SH-SY5Y (cell line): Measurements from ENCODE around the gene ZNF598.

Experiments used
- GATA2 ChIP-seq: IDR thresholded peaks from 2 replicates; pipeline ENCODE4 v1.6.1; 2011; ENCODE audit warnings: mild to moderate bottlenecking, low read depth, low read length
- GATA3 ChIP-seq: IDR thresholded peaks from 2 replicates; pipeline ENCODE4 v1.6.1; 2011; ENCODE audit warnings: low read depth, mild to moderate bottlenecking, low read length, moderate library complexity

DNA sequence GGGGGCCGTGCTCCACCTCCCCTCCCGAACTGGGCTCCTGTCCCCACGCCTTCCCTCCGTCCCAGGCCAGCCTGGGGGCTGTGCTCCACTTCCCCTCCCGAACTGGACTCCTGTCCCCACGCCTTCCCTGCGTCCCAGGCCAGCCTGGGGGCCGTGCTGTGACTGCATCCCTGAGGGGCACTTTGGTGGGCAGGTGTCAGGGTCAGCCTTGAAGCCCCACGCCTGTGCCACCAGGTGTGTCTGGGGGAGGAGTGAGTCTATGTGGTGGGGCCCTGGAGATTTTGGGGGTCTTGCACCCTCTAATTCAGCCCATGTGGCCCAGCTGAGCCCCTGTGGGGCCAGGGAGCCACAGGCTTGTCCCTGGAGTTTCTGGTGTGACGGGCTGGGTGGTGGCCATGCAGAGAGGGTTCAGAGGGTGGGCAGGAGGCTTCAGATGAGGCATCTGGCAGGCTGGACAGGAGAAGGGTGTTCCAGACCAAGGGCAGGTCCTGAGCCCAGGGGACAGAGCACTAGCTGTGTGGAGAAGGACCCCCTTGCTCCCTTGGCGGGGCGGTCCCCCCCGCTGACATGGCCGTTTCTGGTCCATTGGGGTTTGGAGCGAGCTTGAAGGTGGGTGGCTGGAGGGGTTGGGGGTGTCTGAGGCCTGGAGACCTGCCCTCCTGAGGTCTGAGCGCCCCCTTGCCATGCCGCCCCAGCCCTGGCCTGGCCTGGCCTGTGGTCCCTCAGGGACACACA is 25.2 kb upstream of the ZNF598 start:
- TF ChIP-seq GATA3 (no peak), GATA2 (no peak)
